ENCODE measurements around the gene SH2B3.
A peak's percentile ranks its signal among the peaks of the same experiment; 100 is the strongest.
"Not testable (repeated sequence)": the region's sequence is repeated elsewhere in the genome, so short reads cannot be mapped to it uniquely, and the experiment has no call there.

The SH2B3 gene

GRCh38 chr12:111387747-111388323, 17.9 kb upstream of the SH2B3 start:
- DNase-seq: no peak

GRCh38 chr12:111389635-111390034, 16.1 kb upstream of the SH2B3 start:
- no peak for DNase-seq

- DNase-seq: no peak
These were observed 14.8 kb upstream of the SH2B3 start for GRCh38 chr12:111390910-111391309.

GRCh38 chr12:111393700-111394300, 11.9 kb upstream of the SH2B3 start:
- DNase-seq: no peak

GRCh38 chr12:111394480-111394879, 11.2 kb upstream of the SH2B3 start:
- DNase-seq: no peak

- no peak for DNase-seq
These were observed 10.2 kb upstream of the SH2B3 start for GRCh38 chr12:111395336-111396187.

GRCh38 chr12:111396271-111396670, 9.5 kb upstream of the SH2B3 start:
- DNase-seq: not testable (repeated sequence)

- DNase-seq: peak; percentile 91
These were observed 8.8 kb upstream of the SH2B3 start for GRCh38 chr12:111396726-111397445.

- DNase-seq: no peak
These were observed 7.2 kb upstream of the SH2B3 start for GRCh38 chr12:111398530-111398929.

GRCh38 chr12:111399741-111400404, 5.8 kb upstream of the SH2B3 start:
- not testable (repeated sequence) for DNase-seq

- no peak for DNase-seq
These were observed 4.5 kb upstream of the SH2B3 start for GRCh38 chr12:111401167-111401605.

GRCh38 chr12:111402490-111402824, 3.3 kb upstream of the SH2B3 start:
- not testable (repeated sequence) for DNase-seq

- no peak for DNase-seq
These were observed 1.2 kb upstream of the SH2B3 start for GRCh38 chr12:111404362-111405148.

GRCh38 chr12:111405149-111405858, 419 bp upstream of the SH2B3 start:
- DNase-seq: peak; percentile 100

GRCh38 chr12:111406474-111407376, 1.0 kb downstream of the SH2B3 start:
- peak; percentile 47 for DNase-seq

GRCh38 chr12:111407377-111408115, 1.8 kb downstream of the SH2B3 start:
- no peak for DNase-seq

GRCh38 chr12:111408116-111408440, 2.4 kb downstream of the SH2B3 start:
- no peak for DNase-seq

- no peak for DNase-seq
These were observed 3.1 kb downstream of the SH2B3 start for GRCh38 chr12:111408686-111409402.

- no peak for DNase-seq
These were observed 3.7 kb downstream of the SH2B3 start for GRCh38 chr12:111409403-111409779.
